Mucosa of descending colon (tissue), 3 donors: Measurements from ENCODE around the gene IRF7. TPM values are rescaled to one million over a fixed set of nuclear protein-coding genes. Genes with fewer than 3 reads are reported as not detected.
A peak's percentile ranks its signal among the peaks of the same experiment; 100 is the strongest.

ENCODE experiments used
- ATAC-seq: fragments of 200-7000 bp; cut with Tn5 transposase; one replicate; pipeline ENCODE4 v1.9.1; 2020; ENCODE audit warnings: mild to moderate bottlenecking, moderate library complexity
- DNase-seq, 3 donors: peaks; one replicate each; pipeline ENCODE4 v3.0.0-alpha.2; 2020
- H3K36me3 ChIP-seq: fragments of 200-600 bp; one replicate; pipeline ENCODE4 v1.8.0; 2021; ENCODE audit warnings: low read depth, mild to moderate bottlenecking
- H3K4me1 ChIP-seq: fragments of 200-600 bp; one replicate; pipeline ENCODE4 v1.8.0; 2021; ENCODE audit warnings: low read depth, mild to moderate bottlenecking
- H3K4me3 ChIP-seq: fragments of 200-600 bp; one replicate; pipeline ENCODE4 v1.8.0; 2021; ENCODE audit warnings: mild to moderate bottlenecking
- H3K9me3 ChIP-seq: fragments of 200-600 bp; one replicate; pipeline ENCODE4 v1.8.0; 2021; ENCODE audit warnings: mild to moderate bottlenecking
- CTCF ChIP-seq: fragments of 200-600 bp; IDR thresholded peaks from one replicate; pipeline ENCODE4 v1.8.0; 2022; ENCODE audit warnings: antibody characterized with exemption, mild to moderate bottlenecking
- intact Hi-C, 2 donors: fragments of 100-400 bp; cut with DNase I in 1 of 2; cut with micrococcal nuclease in 1 of 2; formaldehyde crosslinking; loops; one replicate each; pipeline versions ENCODE4 v1.11.0 to v1.11.1; 2022; cut with DNase I, micrococcal nuclease
- total RNA-seq, 3 donors: library from RNA; stranded (reverse); fragmentation: NEBNext Ultra II Directional in 2 of 3; extraction: Animal tissue kit (Norgen Biotek cat#: 25700) in 2 of 3; gene quantifications; one replicate each; pipeline versions ENCODE4 v1.2.1 to v1.2.4, GENCODE V29; 2021 to 2023
- donor health status: DM: no; HTN: no; CAD: no; lungs with moderate emphysema.
- donor health status: DM: no; HTN: no; CAD: no.
- donor health status: DM: no; HTN: yes; CAD: no.

Gene IRF7
- total RNA-seq, 3 donors from 2014 or later = 26.9 to 36.1 (median 27.8) TPM

- DNase-seq = peak in 1 of 3 donors; percentile 21
- intact Hi-C loops = no loop called here
- Histone ChIP-seq H3K4me3 (no peak overlapping the region), H3K4me1 (no peaks in the 10 kb centered on the region), H3K9me3 (no peaks in the 10 kb centered on the region), H3K36me3 (peaks cover 4% of the 10 kb centered on the region)
- no peak for ATAC-seq
- no peak for TF ChIP-seq CTCF
Measured at GRCh38 chr11:586376-587316, 29.1 kb downstream of the IRF7 start.

GRCh38 chr11:584287-584686 lies 31.5 kb downstream of the IRF7 start:
- Histone ChIP-seq H3K36me3 (peaks cover 4% of the 10 kb centered on the region), H3K9me3 (no peaks in the 10 kb centered on the region), H3K4me1 (peaks cover 6% of the 10 kb centered on the region), H3K4me3 (no peak overlapping the region)
- intact Hi-C loops = no loop called here
- ATAC-seq (no peak), DNase-seq (no peak)
- TF ChIP-seq CTCF = no peak

DNA sequence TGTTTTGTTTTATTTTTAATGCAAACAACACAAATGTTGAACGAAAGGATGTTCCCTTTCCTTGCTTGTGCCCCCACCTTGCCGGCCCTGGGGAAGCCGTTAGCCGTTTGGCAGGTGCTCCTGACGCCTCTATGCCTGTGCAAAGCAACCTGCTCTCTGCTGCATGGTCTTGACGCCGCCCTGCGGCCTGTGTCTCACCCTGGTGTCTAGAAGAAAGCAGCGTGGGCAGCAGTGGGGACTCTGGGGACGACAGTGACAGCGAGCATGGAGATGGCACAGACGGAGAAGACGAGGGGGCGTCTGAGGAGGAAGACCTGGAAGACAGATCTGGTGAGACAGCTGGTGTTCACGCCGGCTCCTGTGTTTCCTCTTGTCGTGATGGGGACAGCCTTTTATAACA lies 34.0 kb downstream of the IRF7 start:
- Histone ChIP-seq H3K4me1 (peaks cover 22% of the 10 kb centered on the region), H3K4me3 (no peak overlapping the region), H3K9me3 (no peaks in the 10 kb centered on the region), H3K36me3 (peaks cover 4% of the 10 kb centered on the region)
- no peak for TF ChIP-seq CTCF
- intact Hi-C loops = no loop called here
- ATAC-seq (no peak), DNase-seq (no peak)

DNA sequence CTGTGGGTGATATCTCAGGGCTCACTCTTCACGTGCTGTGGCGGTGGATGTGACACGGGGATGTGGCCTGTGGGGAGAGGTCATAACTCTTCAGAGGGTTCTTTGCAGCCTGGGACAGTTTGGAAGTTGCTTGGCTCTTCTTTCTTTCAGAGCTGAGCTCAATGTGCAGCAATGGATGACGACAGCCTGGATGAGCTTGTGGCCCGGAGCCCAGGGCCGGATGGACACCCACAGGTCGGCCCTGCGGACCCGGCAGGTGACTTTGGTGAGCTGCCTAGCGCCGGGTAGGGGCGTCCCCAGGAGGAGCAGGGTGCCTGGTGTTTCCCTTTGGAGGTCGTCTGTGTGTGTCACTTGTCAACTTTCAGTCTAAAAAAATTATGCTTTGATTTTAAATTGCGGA lies 34.4 kb downstream of the IRF7 start:
- ATAC-seq = no peak
- Histone ChIP-seq H3K9me3 (no peaks in the 10 kb centered on the region), H3K4me1 (peaks cover 22% of the 10 kb centered on the region), H3K36me3 (peaks cover 4% of the 10 kb centered on the region), H3K4me3 (no peak overlapping the region)
- DNase-seq = no peak
- intact Hi-C loops = no loop called here
- TF ChIP-seq CTCF = no peak

DNA sequence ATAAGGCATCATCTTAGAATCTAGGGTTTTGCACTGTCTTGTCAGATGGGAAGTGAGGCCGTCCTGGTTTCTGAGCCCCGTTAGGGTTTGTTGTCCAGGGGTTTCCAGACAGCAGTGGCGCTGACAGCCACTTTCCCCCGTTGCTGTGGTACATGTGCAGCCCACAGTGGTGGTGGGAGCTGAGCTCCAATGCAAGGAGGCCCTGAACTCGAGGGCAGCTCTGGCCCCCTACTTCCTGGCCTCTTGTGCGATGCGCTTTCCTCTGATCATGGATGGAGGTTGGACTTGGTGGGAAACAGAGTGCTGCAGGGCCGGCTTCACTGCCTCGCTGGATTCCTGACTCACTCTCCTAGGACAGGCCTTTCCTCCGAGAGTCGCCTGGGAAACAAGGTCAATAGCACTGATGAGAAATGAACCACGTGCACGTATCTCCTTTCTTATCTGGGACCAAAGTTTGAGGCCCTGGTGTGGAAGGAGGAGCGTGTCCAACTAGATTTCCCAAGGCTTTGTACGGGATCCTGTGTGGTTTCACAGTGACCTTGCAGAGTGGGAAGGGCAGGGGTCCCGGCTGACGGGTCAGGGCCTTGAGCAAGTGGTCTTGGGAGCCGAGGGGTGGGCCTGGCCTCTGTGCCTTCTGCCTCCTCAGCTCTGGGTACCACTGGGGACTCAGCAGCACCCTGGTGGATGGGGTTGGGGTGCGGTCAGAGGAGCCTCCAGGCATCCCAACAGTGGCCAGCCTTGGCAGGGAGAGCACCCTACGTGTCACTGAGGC lies 35.7 kb downstream of the IRF7 start:
- no peak for TF ChIP-seq CTCF
- Histone ChIP-seq H3K4me1 (peaks cover 29% of the 10 kb centered on the region), H3K36me3 (peaks cover 4% of the 10 kb centered on the region), H3K9me3 (no peaks in the 10 kb centered on the region), H3K4me3 (no peak overlapping the region)
- intact Hi-C loops = no loop called here
- ATAC-seq (no peak), DNase-seq (no peak)
